Right lobe of liver (tissue), 6 donors: ENCODE data around the gene CDH4. TPM values are rescaled to one million over a fixed set of nuclear protein-coding genes. Genes with fewer than 3 reads are reported as not detected.

Source experiments
- ATAC-seq, 4 donors: fragments of 200-7000 bp; cut with Tn5 transposase; one replicate each; pipeline ENCODE4 v1.9.1; 2020; ENCODE audit warnings: mild to moderate bottlenecking in 4 of 4, moderate library complexity in 4 of 4
- DNase-seq, 3 donors: peaks; one replicate each; pipeline ENCODE4 v3.0.0-alpha.2; 2020
- H3K27ac ChIP-seq, 3 donors: fragments of 200-600 bp; one replicate each; pipeline ENCODE4 v1.8.0; 2022
- H3K27me3 ChIP-seq, 2 donors: fragments of 200-600 bp; one replicate each; pipeline ENCODE4 v1.8.0; 2022
- H3K36me3 ChIP-seq, 4 donors: fragments of 200-600 bp; sonication (generic) in 1 of 4; one replicate each; pipeline versions ENCODE4 v1.5.1 to v1.8.0; 2017 to 2022; ENCODE audit warnings: control low read depth in 1 of 4
- H3K4me1 ChIP-seq, 4 donors: fragments of 200-600 bp; sonication (generic) in 1 of 4; one replicate each; pipeline versions ENCODE4 v1.5.1 to v1.8.0; 2017 to 2022; ENCODE audit warnings: control low read depth in 1 of 4
- H3K4me3 ChIP-seq, 3 donors: fragments of 200-600 bp; one replicate each; pipeline ENCODE4 v1.8.0; 2022
- H3K9me3 ChIP-seq, 4 donors: fragments of 200-600 bp; sonication (generic) in 1 of 4; one replicate each; pipeline versions ENCODE4 v1.5.1 to v1.8.0; 2017 to 2022; ENCODE audit warnings: control low read depth in 1 of 4
- POLR2A ChIP-seq: fragments of 450-650 bp; IDR thresholded peaks from one replicate; pipeline ENCODE4 v1.6.1; 2017; ENCODE audit warnings: antibody characterized with exemption, mild to moderate bottlenecking
- WGBS: methylation state at CpG from one replicate; pipeline ENCODE4 v1.1.6; 2018; ENCODE audit warnings: low coverage, low lambda C conversion rate; ENCODE audit not compliant: insufficient coverage; ENCODE audit errors: missing lambda C conversion rate; 5-methylcytosine and 5-hydroxymethylcytosine counted together
- intact Hi-C, 2 donors: fragments of 100-400 bp; cut with DNase I; formaldehyde crosslinking; loops; one replicate each; pipeline versions ENCODE4 v1.11.2 to v1.14.1; 2022
- total RNA-seq, 6 experiments: library from RNA; depleted of rRNA in 2 of 6; stranded (reverse); fragments of >200 nt in 2 of 6; fragmentation: NEBNext Ultra II Directional in 3 of 6; extraction: Animal tissue kit (Norgen Biotek cat#: 25700) in 3 of 6; gene quantifications; one replicate each; pipeline versions ENCODE4 v1.1.0 to v1.2.4, GENCODE V29; 2016 to 2023
- TF ChIP-seq, protein P1 (sequence below), 4 donors: fragments of 200-600 bp in 3 of 4; fragments of 450-650 bp in 1 of 4; IDR thresholded peaks; one replicate each; pipeline versions ENCODE4 v1.5.1 to v1.8.0; 2016 to 2022; ENCODE audit warnings: antibody characterized with exemption in 4 of 4, mild to moderate bottlenecking in 2 of 4
- donor health status: DM: no; HTN: yes; CAD: no.
- donor health status: DM: no; HTN: no; CAD: no.
- donor health status: DM: no; HTN: no; CAD: no.
- donor health status: DM: no; HTN: yes; CAD: no.
- donor health status: DM: no; HTN: yes; CAD: no.

CDH4 gene
- total RNA-seq, 6 experiments from 2014 or later = 0.02 to 0.14 (median 0.09) TPM; not detected in 3

DNA sequence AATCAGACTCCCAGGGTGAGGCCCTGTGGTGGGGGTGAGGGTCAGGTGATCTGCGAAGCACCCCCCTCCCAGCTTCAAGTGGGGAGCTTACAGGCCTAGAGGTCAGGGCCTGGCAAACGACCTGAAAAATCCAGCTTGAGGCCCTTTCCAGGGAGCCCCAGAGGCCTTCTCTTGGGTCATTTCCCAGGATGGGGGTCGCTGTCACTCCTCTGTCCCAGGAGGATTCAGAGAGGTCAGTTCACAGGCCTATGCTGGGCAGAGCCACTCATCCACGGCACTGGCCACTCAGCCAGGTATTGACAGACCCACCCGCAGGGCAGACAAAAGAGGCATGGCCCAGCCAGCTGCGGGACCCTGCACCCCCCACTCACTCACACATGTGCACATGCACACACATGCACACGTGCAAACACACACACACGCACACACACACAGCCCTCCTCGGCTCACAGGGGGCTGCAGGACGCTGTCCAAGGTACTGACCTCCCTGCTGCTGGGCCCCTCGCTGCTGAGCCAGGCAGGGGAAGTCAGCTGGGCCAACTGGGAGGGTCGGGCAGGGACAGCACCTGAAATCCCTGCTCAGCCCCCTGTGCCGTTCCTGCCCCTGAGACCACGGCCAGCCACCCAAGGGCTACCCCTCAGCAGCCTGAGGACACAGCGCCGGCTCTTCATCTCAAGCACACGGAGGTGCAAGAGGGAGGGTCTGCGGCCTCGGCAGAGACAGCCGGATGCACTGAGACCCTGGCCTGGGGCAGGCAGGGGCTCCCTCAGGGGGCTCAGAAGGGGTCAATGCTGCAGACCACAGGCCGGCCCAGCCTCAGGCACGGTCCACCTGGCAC, 699.9 kb downstream of the CDH4 start:
- intact Hi-C loops = no loop called here

DNA sequence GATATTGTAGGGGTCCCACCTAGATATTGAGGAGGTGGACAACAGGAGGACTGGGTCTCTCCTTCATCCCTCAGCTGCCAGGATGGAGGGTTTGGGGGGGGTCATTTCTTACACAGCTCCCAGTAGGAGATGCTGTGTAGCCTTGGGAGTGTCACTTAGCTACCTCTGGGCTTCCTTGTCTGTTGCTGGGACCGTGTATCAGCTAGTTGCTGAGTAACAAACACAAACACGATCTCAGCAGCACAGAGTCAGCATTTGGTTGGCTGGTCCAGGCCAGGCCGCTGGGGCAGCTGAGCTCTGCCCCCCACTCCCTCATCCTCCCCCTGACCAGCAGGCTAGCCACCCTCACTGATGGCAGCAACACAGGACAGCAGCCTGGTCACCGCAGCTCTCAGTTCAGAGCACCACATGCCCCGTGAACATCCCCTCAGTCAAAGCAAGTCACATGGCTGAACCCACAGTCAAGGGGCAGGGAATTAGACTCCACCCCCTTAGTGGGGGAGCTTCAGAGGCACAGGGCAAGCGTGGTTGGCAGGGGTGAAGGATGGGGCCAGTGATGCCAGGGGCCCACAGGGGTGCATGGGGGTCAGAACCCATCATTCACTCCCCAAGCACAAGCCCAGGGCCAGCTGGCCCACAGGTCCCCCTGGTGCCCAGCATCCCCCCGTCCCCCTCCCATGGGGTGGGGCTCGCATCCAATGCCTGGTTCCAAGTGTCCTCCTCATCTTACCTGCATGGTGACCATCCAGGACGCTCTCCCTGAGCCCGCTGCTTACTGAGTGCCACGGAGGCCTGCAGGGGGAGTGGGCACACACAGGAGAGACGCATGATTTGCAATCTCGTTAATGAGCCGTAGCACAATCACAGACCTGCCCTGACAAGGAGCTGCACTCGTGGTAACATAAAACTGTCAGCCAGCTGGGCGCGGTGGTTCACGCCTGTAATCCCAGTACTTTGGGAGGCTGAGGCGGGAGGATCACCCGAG, 701.3 kb downstream of the CDH4 start:
- Histone ChIP-seq H3K27ac (no peak overlapping the region), H3K4me1 (no peaks in the 10 kb centered on the region), H3K27me3 (no peaks in the 10 kb centered on the region), H3K36me3 (no peaks in the 10 kb centered on the region), H3K4me3 (no peak overlapping the region), H3K9me3 (no peaks in the 10 kb centered on the region)
- no peak for TF ChIP-seq POLR2A
- TF ChIP-seq, protein P1, sequence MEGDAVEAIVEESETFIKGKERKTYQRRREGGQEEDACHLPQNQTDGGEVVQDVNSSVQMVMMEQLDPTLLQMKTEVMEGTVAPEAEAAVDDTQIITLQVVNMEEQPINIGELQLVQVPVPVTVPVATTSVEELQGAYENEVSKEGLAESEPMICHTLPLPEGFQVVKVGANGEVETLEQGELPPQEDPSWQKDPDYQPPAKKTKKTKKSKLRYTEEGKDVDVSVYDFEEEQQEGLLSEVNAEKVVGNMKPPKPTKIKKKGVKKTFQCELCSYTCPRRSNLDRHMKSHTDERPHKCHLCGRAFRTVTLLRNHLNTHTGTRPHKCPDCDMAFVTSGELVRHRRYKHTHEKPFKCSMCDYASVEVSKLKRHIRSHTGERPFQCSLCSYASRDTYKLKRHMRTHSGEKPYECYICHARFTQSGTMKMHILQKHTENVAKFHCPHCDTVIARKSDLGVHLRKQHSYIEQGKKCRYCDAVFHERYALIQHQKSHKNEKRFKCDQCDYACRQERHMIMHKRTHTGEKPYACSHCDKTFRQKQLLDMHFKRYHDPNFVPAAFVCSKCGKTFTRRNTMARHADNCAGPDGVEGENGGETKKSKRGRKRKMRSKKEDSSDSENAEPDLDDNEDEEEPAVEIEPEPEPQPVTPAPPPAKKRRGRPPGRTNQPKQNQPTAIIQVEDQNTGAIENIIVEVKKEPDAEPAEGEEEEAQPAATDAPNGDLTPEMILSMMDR (IDR thresholded peaks at IDR 0.05) = no peak
- intact Hi-C loops = no loop called here
- DNase-seq (peak in 1 of 3 donors; percentile 33), ATAC-seq (no peak)
- 74% methylated on average over 8 of the region's 20 CpGs for WGBS

More for the DNA sequence above, 699.9 kb downstream of the CDH4 start:
- no peaks in the 10 kb centered on the region for H3K36me3 ChIP-seq
- no peaks in the 10 kb centered on the region for H3K27me3 ChIP-seq
- WGBS = 30% methylated on average over 2 of the region's 22 CpGs
- no peaks in the 10 kb centered on the region for H3K9me3 ChIP-seq
- H3K4me3 ChIP-seq = no peak overlapping the region
- no peak for ATAC-seq
- TF ChIP-seq POLR2A = no peak
- TF ChIP-seq, protein P1 (IDR thresholded peaks at IDR 0.05) = no peak
- H3K27ac ChIP-seq = no peak overlapping the region
- peak in 1 of 3 donors; percentile 31 for DNase-seq
- no peaks in the 10 kb centered on the region for H3K4me1 ChIP-seq

DNA sequence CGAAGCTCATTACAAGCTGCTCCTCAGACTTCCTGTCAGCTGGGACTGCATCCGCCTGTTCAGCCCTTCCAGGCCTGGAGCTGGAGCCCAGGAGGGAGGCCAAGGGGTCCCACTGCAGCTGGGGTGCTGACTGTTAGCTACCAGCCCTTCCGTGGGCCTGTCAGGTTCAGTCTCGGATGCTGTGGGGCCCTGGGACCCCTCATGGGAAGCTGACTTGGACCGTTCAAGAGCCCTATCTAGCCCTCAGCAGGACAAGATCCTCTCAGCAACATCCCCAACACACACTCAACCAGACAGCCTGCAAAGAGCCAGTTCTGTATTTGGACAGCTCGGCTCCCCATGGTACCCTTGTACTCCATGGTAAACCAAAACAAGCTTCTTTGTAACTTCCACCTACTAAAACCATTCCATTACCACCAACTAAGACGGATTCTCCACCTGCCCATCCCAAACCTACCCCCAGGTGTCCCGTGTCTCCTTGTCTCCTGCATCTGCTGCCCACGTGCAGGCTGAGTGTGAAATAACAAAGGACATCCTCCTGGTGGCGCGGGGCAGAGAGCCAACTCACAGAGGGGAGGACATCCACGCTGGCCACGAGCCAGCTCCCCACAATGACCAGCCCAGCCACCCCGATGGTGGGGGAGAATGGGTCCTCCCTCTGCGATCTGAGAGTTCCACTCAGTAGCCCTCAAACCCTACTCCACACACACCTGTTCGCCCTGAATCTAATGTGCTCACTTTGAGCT, 702.4 kb downstream of the CDH4 start:
- H3K27me3 ChIP-seq = no peaks in the 10 kb centered on the region
- intact Hi-C loops = no loop called here
- no peak overlapping the region for H3K4me3 ChIP-seq
- TF ChIP-seq, protein P1 (IDR thresholded peaks at IDR 0.05) = no peak
- no peak for TF ChIP-seq POLR2A
- H3K36me3 ChIP-seq = no peaks in the 10 kb centered on the region
- peak in 1 of 3 donors; percentile 40 for DNase-seq
- H3K4me1 ChIP-seq = no peaks in the 10 kb centered on the region
- no peak for ATAC-seq
- no peaks in the 10 kb centered on the region for H3K9me3 ChIP-seq
- H3K27ac ChIP-seq = no peak overlapping the region
- WGBS = 60% methylated on average over 12 of the region's 16 CpGs

DNA sequence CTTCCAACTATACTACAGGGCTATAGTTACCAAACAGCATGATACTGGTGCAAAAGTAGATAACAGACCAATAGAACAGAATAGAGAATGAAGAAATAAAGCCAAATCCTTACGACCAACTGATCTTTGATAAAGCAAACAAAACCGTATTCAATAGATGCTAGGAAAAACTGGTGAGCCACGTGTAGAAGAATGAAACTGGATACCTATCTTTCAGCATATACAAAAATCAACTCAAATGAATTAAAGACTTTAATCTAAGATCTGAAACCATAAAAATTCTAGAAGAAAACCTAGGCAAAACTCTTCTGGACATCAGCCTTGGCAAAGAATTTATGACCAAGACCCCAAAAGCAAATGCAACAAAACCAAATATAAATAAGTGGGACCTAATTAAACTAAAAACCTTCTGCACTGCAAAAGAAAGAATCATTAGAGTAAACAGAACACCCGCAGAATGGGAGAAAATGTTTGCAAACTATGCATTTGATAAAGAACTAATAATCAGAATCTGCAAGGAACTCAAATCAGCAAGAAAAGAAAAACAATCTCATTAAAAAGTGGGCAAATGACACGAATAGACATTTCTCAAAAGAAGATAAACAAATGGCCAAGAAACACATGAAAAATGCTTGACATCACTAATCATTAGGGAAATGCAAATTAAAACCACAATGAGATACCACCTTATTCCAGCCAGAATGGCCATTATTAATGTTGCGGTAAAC, 703.8 kb downstream of the CDH4 start:
- Histone ChIP-seq H3K36me3 (no peaks in the 10 kb centered on the region), H3K27ac (no peak overlapping the region), H3K4me1 (no peaks in the 10 kb centered on the region), H3K9me3 (no peaks in the 10 kb centered on the region), H3K27me3 (no peaks in the 10 kb centered on the region), H3K4me3 (no peak overlapping the region)
- no peak for DNase-seq
- ATAC-seq = no peak
- WGBS = 33% methylated on average over 6 of the region's 6 CpGs
- intact Hi-C loops = no loop called here
- TF ChIP-seq, protein P1 (IDR thresholded peaks at IDR 0.05) = no peak
- no peak for TF ChIP-seq POLR2A
